K562 (cell line): ENCODE results near the gene AP1G2. TPM values are rescaled to one million over a fixed set of nuclear protein-coding genes. Genes with fewer than 3 reads are reported as not detected.

ENCODE experiments used
- ATAC-seq: fragments of 200-7000 bp; cut with Tn5 transposase; 3 replicates; pipeline ENCODE4 v1.9.1; 2020; ENCODE audit warnings: moderate library complexity
- BruUV-seq: library from RNA; stranded (reverse); fragments of 400-500 nt; replicated peaks from 2 replicates; lab custom pipeline; 2021; lab: Mats Ljungman, UMichigan
- CTCF ChIA-PET: fragments of 300-600 bp; formaldehyde crosslinking; extraction: SDS; loops from one replicate; lab custom pipeline; 2021; ENCODE audit warnings: low intra/inter-chr PET ratio; lab: Yijun Ruan, JAX
- POLR2A ChIA-PET: fragments of 300-600, 350-650 bp; sonication (Branson Sonifier 250); formaldehyde crosslinking; extraction: SDS; loops from one replicate; lab custom pipeline; 2021; ENCODE audit warnings: antibody characterized with exemption, inconsistent platforms; lab: Yijun Ruan, JAX
- DNase-seq, 4 experiments: peaks; one replicate each; pipeline versions ENCODE4 v3.0.0 to v3.0.0-alpha.2; 2011 to 2018; ENCODE audit warnings: low spot score in 3 of 4, mixed read lengths in 3 of 4; ENCODE audit errors: extremely low read depth in 1 of 4
- FAIRE-seq: peaks from 2 replicates; lab custom pipeline; 2011; peaks lifted over from hg19 to GRCh38; lab: Jason Lieb, UNC
- H2AFZ ChIP-seq: 2 replicates; pipeline ENCODE4 v1.6.0; 2011; ENCODE audit warnings: low read depth, low read length, control low read depth, inconsistent platforms
- H3K27ac ChIP-seq: fragments of 200-600 bp; 3 replicates; pipeline ENCODE4 v1.8.0; 2011; ENCODE audit warnings: low read depth, mild to moderate bottlenecking, control low read depth, inconsistent platforms, low read length, moderate library complexity, mixed read lengths; ENCODE audit errors: extremely low read depth
- H3K27me3 ChIP-seq, 2 experiments: fragments of 300-600 bp in 1 of 2; 2 replicates in 1 of 2; 3 replicates in 1 of 2; pipeline versions ENCODE4 v1.6.0 to v1.8.0; 2011; ENCODE audit warnings: inconsistent platforms in 2 of 2, low read length in 2 of 2, mild to moderate bottlenecking in 1 of 2, mixed read lengths in 1 of 2, moderate library complexity in 1 of 2; ENCODE audit not compliant: control insufficient read depth in 2 of 2, insufficient read depth in 2 of 2
- H3K36me3 ChIP-seq: fragments of 300-600 bp; 3 replicates; pipeline ENCODE4 v1.8.0; 2011; ENCODE audit warnings: mild to moderate bottlenecking, low read length, inconsistent platforms; ENCODE audit not compliant: control insufficient read depth, insufficient read depth
- H3K4me1 ChIP-seq, 2 experiments: fragments of 200-600 bp in 1 of 2; replicated peaks in 1 of 2; 2 replicates in 1 of 2; 3 replicates in 1 of 2; pipeline versions ENCODE4 v1.5.1 to v1.8.0; 2011; ENCODE audit warnings: inconsistent platforms in 2 of 2, low read length in 2 of 2, mild to moderate bottlenecking in 1 of 2, mixed read lengths in 1 of 2, moderate library complexity in 1 of 2; ENCODE audit not compliant: control insufficient read depth in 2 of 2, insufficient read depth in 2 of 2
- H3K4me2 ChIP-seq: 2 replicates; pipeline ENCODE4 v1.6.1; 2011; ENCODE audit warnings: low read length, control low read depth, inconsistent platforms, mixed read lengths; ENCODE audit not compliant: insufficient read depth
- H3K4me3 ChIP-seq: fragments of 200-600 bp; sonication (generic), shearing (Covaris generic); 2 replicates; pipeline ENCODE4 v1.5.1; 2016; ENCODE audit warnings: control low read depth, inconsistent platforms
- H3K79me2 ChIP-seq: fragments of 200-600 bp; 3 replicates; pipeline ENCODE4 v1.8.0; 2011; ENCODE audit warnings: low read length, inconsistent platforms; ENCODE audit not compliant: control insufficient read depth, insufficient read depth
- H3K9ac ChIP-seq, 2 experiments: 2 replicates each; pipeline versions ENCODE4 v1.6.0 to v1.6.1; 2011; ENCODE audit warnings: low read depth in 2 of 2, low read length in 2 of 2, control low read depth in 1 of 2, inconsistent platforms in 1 of 2, mild to moderate bottlenecking in 1 of 2, mixed read lengths in 1 of 2; ENCODE audit not compliant: insufficient read depth in 1 of 2
- H3K9me1 ChIP-seq: one replicate; pipeline ENCODE4 v1.6.0; 2011; ENCODE audit warnings: inconsistent platforms, mild to moderate bottlenecking, low read length, moderate library complexity; ENCODE audit not compliant: control insufficient read depth, insufficient read depth
- H3K9me3 ChIP-seq: replicated peaks from 2 replicates; pipeline ENCODE4 v1.5.1; 2011; ENCODE audit warnings: low read depth, low read length, inconsistent platforms; ENCODE audit not compliant: control insufficient read depth, insufficient read depth
- H4K20me1 ChIP-seq: replicated peaks from 2 replicates; pipeline ENCODE4 v1.6.1; 2011; ENCODE audit warnings: low read length, inconsistent platforms, mixed read lengths; ENCODE audit not compliant: control insufficient read depth, insufficient read depth
- ATF1 ChIP-seq, 2 experiments: fragments of 450-650 bp in 1 of 2; IDR thresholded peaks; 2 replicates each; pipeline ENCODE4 v1.6.1; 2016; ENCODE audit warnings: missing compliant biosample characterization in 1 of 2, missing genetic modification characterization in 1 of 2
- ATF7 ChIP-seq: fragments of 450-650 bp; IDR thresholded peaks from 2 replicates; pipeline ENCODE4 v1.7.1; 2014; ENCODE audit warnings: mild to moderate bottlenecking, moderate library complexity
- CREM ChIP-seq: IDR thresholded peaks from 2 replicates; pipeline ENCODE4 v1.6.1; 2014; ENCODE audit warnings: antibody characterized with exemption, low read depth
- PBX2 ChIP-seq, 2 experiments: IDR thresholded peaks in 1 of 2; conservative IDR thresholded peaks in 1 of 2; 2 replicates each; pipeline ENCODE4 v1.6.1; 2016; ENCODE audit warnings: low read depth in 2 of 2, mild to moderate bottlenecking in 1 of 2, missing compliant biosample characterization in 1 of 2, missing genetic modification characterization in 1 of 2, moderate library complexity in 1 of 2
- PKNOX1 ChIP-seq: fragments of 450-650 bp; IDR thresholded peaks from 2 replicates; pipeline ENCODE4 v1.6.1; 2016
- RFX1 ChIP-seq: fragments of 450-650 bp; IDR thresholded peaks from 2 replicates; pipeline ENCODE4 v1.6.1; 2016; ENCODE audit warnings: mild to moderate bottlenecking, moderate library complexity
- THAP12 ChIP-seq: fragments of 250-450 bp; sonication (Bioruptor Pico); IDR thresholded peaks from 2 replicates; pipeline ENCODE4 v1.9.0; 2021; ENCODE audit warnings: mild to moderate bottlenecking, inconsistent platforms
- ZKSCAN8 ChIP-seq: fragments of 200-800 bp; sonication (Bioruptor generic); IDR thresholded peaks from 2 replicates; pipeline ENCODE4 v1.6.1; 2016; ENCODE audit warnings: missing genetic modification characterization, missing compliant biosample characterization
- ZNF785 ChIP-seq: fragments of 250-450 bp; sonication (Bioruptor Pico); IDR thresholded peaks from 2 replicates; pipeline ENCODE4 v1.4.0; 2020; ENCODE audit warnings: mild to moderate bottlenecking
- WGBS: fragments of 100-300 bp; shearing (Covaris generic); methylation state at CpG from one replicate; pipeline ENCODE4 v1.1.6; 2016; ENCODE audit warnings: low coverage, mixed read lengths; ENCODE audit not compliant: insufficient coverage; ENCODE audit errors: missing lambda C conversion rate; 5-methylcytosine and 5-hydroxymethylcytosine counted together
- in situ Hi-C: fragments of 300-500 bp; cut with MboI; formaldehyde crosslinking; loops from 4 replicates; pipeline ENCODE4 v1.15.0; 2018; ENCODE audit warnings: inconsistent platforms, mixed read lengths
- intact Hi-C: fragments of 100-400 bp; cut with micrococcal nuclease; formaldehyde crosslinking; loops from 2 replicates; pipeline ENCODE4 v1.14.2; 2022
- polyA plus RNA-seq, 8 experiments: library from polyadenylated mRNA; depleted of rRNA in 4 of 8; stranded (reverse) in 5 of 8; unstranded in 3 of 8; fragments of >200 nt; fragmentation: Nextera tagmentation in 2 of 8; fragmentation: Illumina TruSeq in 1 of 8; extraction: Ambion mirVana in 2 of 8; extraction: Trizol in 1 of 8; gene quantifications; 2 replicates each; pipeline versions ENCODE4 v1.2.1 to v1.2.3, GENCODE V29; 2011 to 2014; ENCODE audit warnings: inconsistent platforms in 1 of 8, missing spikeins in 1 of 8
- total RNA-seq, 7 experiments: library from RNA; depleted of rRNA in 6 of 7; stranded (reverse); fragments of >200 nt in 6 of 7; fragmentation: Illumina TruSeq in 2 of 7; extraction: Trizol in 2 of 7; gene quantifications; 2 replicates each; pipeline versions ENCODE4 v1.2.1 to v1.2.3, GENCODE V29; 2011 to 2021; ENCODE audit warnings: low replicate concordance in 1 of 7
- TF ChIP-seq, protein P1 (sequence below): sonication (generic); formaldehyde crosslinking; IDR thresholded peaks from 2 replicates; pipeline ENCODE4 v1.8.0; 2022; ENCODE audit warnings: missing genetic modification reagents, mild to moderate bottlenecking, moderate library complexity, borderline replicate concordance

AP1G2 gene
- total and polyA plus RNA-seq, 9 of the 15 experiments (the other 6 are each of a cell fraction or from before 2014, with no cell fraction given) = 19.1 to 83.5 (median 33.3) TPM

DNA sequence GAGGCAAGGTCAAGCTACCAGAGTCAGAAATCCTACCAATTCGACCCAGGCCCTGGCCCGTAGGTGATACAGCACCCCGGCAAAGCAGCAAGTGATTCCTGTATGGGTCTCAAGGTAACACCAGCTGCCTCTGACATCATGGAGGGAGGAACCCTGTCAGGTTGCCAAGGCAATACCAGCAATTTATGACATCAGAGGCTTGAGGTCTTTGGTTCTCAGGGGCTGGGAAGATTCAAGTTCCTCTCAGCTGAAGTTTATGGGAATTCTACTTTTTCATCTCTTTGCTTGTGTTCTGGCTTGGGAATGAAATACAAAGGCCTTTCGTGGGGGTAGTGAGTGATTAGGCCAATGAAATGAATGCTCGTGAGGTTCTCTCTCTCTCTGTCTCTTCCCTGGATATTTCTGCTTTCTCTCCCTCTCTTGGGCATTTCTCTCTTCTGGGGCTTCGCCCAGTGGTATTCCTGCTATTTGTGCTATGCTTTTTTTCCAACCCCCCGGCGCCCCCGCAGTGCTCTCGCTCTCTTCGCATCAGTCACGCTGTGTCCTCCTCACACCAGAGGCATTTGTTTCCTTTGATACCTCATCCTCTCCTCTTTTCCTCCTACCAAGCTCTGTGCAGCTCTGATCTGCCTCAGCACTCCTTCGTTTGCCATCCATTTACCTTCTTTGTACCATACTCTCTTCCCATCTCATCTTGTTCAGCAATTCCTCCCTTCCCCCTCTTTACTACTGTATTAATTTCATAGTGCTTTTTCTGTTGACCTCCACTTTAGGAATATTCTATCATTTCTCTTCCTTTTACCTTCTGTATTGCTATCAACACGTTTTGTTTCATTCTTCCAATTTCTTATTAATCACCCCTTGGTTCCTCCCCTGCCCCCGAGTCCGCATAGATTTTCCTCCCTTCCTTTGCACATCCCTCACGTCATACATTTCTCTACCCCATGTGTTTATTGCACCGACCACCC, 19.0 kb downstream of the AP1G2 start:
- 24% methylated on average over 11 of the region's 18 CpGs for WGBS
- Histone ChIP-seq H3K36me3 (no peaks in the 10 kb centered on the region), H3K4me1 (peaks cover 10 to 16% of the 10 kb centered on the region in 2 experiments; a peak in 4 of 5 replicates), H3K9me1 (no peaks in the 10 kb centered on the region), H3K9ac (no peak overlapping the region), H2AFZ (no peak overlapping the region), H3K27me3 (peaks cover 0 to 9% of the 10 kb centered on the region in 2 experiments; a peak in 1 of 5 replicates), H4K20me1 (no peaks in the 10 kb centered on the region), H3K79me2 (no peaks in the 10 kb centered on the region), H3K4me2 (no peak overlapping the region), H3K4me3 (no peak overlapping the region), H3K9me3 (no peaks in the 10 kb centered on the region), H3K27ac (no peak overlapping the region)
- ATAC-seq (peak; percentile 15; the same call in 1 of the 3 replicates), FAIRE-seq (no peak), DNase-seq (peak in 1 of 4 experiments; percentile 17)
- POLR2A ChIA-PET = no interaction called here
- TF ChIP-seq ZNF785 (CRISPR knock-in tag) = no peak
- no peak for TF ChIP-seq ATF1 (CRISPR knock-in tag; IDR thresholded peaks at IDR 0.05)
- peak; percentile 33 for TF ChIP-seq ATF1 (tag; IDR thresholded peaks at IDR 0.05)
- no peak for TF ChIP-seq THAP12 (CRISPR knock-in tag)
- TF ChIP-seq RFX1 = peak; percentile 76
- TF ChIP-seq ATF7 = peak; percentile 37; the same call in 1 of the 2 replicates
- TF ChIP-seq, protein P1, sequence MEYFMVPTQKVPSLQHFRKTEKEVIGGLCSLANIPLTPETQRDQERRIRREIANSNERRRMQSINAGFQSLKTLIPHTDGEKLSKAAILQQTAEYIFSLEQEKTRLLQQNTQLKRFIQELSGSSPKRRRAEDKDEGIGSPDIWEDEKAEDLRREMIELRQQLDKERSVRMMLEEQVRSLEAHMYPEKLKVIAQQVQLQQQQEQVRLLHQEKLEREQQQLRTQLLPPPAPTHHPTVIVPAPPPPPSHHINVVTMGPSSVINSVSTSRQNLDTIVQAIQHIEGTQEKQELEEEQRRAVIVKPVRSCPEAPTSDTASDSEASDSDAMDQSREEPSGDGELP (CRISPR knock-in tag) = 0 out of 2 replicates have a peak, but pooled peaks have one; percentile 14
- TF ChIP-seq PKNOX1 = peak; percentile 83
- peak; percentile 68 for TF ChIP-seq CREM
- no peak for TF ChIP-seq PBX2 (CRISPR knock-in tag; IDR thresholded peaks at IDR 0.05; ENCODE audit: low read depth)
- 0 out of 2 replicates have a peak, but pooled peaks have one; percentile 12 for TF ChIP-seq PBX2 (tag; conservative IDR thresholded peaks at IDR 0.05; ENCODE audit: low read depth)
- TF ChIP-seq ZKSCAN8 (CRISPR knock-in tag) = no peak
- BruUV-seq = no TSS peak
- CTCF ChIA-PET = no interaction called here
- in situ Hi-C loops = no loop called here
- intact Hi-C loops = no loop called here
